K562 (cell line): Measurements from ENCODE around the gene ATG10.

ENCODE experiments used
- ATF1 ChIP-seq, 2 experiments: fragments of 450-650 bp in 1 of 2; IDR thresholded peaks; 2 replicates each; pipeline ENCODE4 v1.6.1; 2016; ENCODE audit warnings: missing compliant biosample characterization in 1 of 2, missing genetic modification characterization in 1 of 2
- CREB1 ChIP-seq, 2 experiments: sonication (generic) in 1 of 2; formaldehyde crosslinking in 1 of 2; IDR thresholded peaks; 2 replicates each; pipeline versions ENCODE4 v1.6.1 to v1.8.0; 2012 to 2022; ENCODE audit warnings: inconsistent platforms in 1 of 2, mild to moderate bottlenecking in 1 of 2, missing genetic modification reagents in 1 of 2, moderate library complexity in 1 of 2
- OTX1 ChIP-seq: fragments of 450-650 bp; formaldehyde crosslinking; IDR thresholded peaks from 2 replicates; pipeline ENCODE4 v1.4.0; 2022; ENCODE audit warnings: mild to moderate bottlenecking
- PHB ChIP-seq: fragments of 250-450 bp; sonication (Bioruptor Pico); IDR thresholded peaks from 2 replicates; pipeline ENCODE4 v1.5.0; 2021
- ZKSCAN8 ChIP-seq: fragments of 200-800 bp; sonication (Bioruptor generic); IDR thresholded peaks from 2 replicates; pipeline ENCODE4 v1.6.1; 2016; ENCODE audit warnings: missing genetic modification characterization, missing compliant biosample characterization
- ZNF274 ChIP-seq: IDR thresholded peaks from 2 replicates; pipeline ENCODE4 v1.6.1; 2011; ENCODE audit warnings: low read depth, mild to moderate bottlenecking, low read length, moderate library complexity, borderline replicate concordance
- TF ChIP-seq, protein P1 (sequence below), 3 experiments: IDR thresholded peaks in 2 of 3; conservative IDR thresholded peaks in 1 of 3; 2 replicates each; pipeline ENCODE4 v1.5.1; 2011 to 2012; ENCODE audit warnings: low read length in 3 of 3, mild to moderate bottlenecking in 3 of 3, control low read depth in 2 of 3, improper control_type of control experiment in 1 of 3, inconsistent platforms in 1 of 3, low read depth in 1 of 3, mixed read lengths in 1 of 3, moderate library complexity in 1 of 3; ENCODE audit not compliant: insufficient read depth in 2 of 3

DNA sequence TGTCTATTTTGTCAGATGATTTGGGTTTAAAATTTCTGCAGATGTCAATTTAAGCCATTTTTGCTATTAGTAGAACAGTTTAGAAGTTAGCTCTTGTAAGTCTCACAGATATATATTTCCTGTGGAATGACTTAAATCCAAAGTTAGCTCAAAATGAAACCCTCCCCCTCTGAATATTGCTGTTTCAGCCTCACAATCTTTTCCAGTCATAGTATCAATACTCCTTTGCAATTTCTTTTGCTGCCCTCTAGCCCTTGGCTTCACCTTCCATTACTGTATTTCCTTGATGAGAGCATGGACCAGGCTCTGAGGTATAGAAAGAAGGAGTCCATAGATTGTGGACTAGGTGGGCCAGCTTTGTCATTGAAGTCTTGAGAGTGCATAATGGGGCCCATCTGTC, 124.4 kb downstream of the ATG10 start:
- TF ChIP-seq ZNF274, result no peak
- TF ChIP-seq, protein P1, sequence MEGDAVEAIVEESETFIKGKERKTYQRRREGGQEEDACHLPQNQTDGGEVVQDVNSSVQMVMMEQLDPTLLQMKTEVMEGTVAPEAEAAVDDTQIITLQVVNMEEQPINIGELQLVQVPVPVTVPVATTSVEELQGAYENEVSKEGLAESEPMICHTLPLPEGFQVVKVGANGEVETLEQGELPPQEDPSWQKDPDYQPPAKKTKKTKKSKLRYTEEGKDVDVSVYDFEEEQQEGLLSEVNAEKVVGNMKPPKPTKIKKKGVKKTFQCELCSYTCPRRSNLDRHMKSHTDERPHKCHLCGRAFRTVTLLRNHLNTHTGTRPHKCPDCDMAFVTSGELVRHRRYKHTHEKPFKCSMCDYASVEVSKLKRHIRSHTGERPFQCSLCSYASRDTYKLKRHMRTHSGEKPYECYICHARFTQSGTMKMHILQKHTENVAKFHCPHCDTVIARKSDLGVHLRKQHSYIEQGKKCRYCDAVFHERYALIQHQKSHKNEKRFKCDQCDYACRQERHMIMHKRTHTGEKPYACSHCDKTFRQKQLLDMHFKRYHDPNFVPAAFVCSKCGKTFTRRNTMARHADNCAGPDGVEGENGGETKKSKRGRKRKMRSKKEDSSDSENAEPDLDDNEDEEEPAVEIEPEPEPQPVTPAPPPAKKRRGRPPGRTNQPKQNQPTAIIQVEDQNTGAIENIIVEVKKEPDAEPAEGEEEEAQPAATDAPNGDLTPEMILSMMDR (IDR thresholded peaks at IDR 0.05 in 2 of 3, conservative IDR thresholded peaks at IDR 0.05 in 1 of 3; ENCODE audit: insufficient read depth in 2 of 3, low read depth in 1 of 3, low read length in 3 of 3), result no peak
- no peak for TF ChIP-seq OTX1 (CRISPR knock-in tag)
- TF ChIP-seq CREB1 (IDR thresholded peaks at IDR 0.05), result no peak
- TF ChIP-seq CREB1 (CRISPR knock-in tag; IDR thresholded peaks at IDR 0.05), result no peak
- TF ChIP-seq ATF1 (CRISPR knock-in tag; IDR thresholded peaks at IDR 0.05), result no peak
- TF ChIP-seq ATF1 (tag; IDR thresholded peaks at IDR 0.05), result no peak
- TF ChIP-seq ZKSCAN8, result no peak
- TF ChIP-seq PHB (CRISPR knock-in tag), result no peak
